CD4-positive, alpha-beta T cell treated with Interleukin-4 for 1 hour (primary cell): Measurements from ENCODE around the gene THSD7B.

Source experiments
- DNase-seq, 2 donors: peaks; one replicate each; pipeline ENCODE4 v3.0.0-alpha.2; 2020 to 2022

Gene THSD7B

GRCh38 chr2:137206069-137206468 lies 440.7 kb downstream of the THSD7B start:
- DNase-seq, result no peak

- no peak for DNase-seq
Observed at GRCh38 chr2:137207030-137207429, 441.7 kb downstream of the THSD7B start.

- DNase-seq, result no peak
Observed at GRCh38 chr2:137208431-137208891, 443.1 kb downstream of the THSD7B start.

- DNase-seq, result no peak
Observed at GRCh38 chr2:137210039-137210438, 444.7 kb downstream of the THSD7B start.

- no peak for DNase-seq
Observed at GRCh38 chr2:137211761-137212160, 446.4 kb downstream of the THSD7B start.

GRCh38 chr2:137220438-137220993 lies 455.2 kb downstream of the THSD7B start:
- no peak for DNase-seq

- DNase-seq, result no peak
Observed at GRCh38 chr2:137221797-137222492, 456.6 kb downstream of the THSD7B start.

- DNase-seq, result no peak
Observed at GRCh38 chr2:137223722-137224121, 458.4 kb downstream of the THSD7B start.

- DNase-seq, result no peak
Observed at GRCh38 chr2:137228566-137228965, 463.2 kb downstream of the THSD7B start.

- no peak for DNase-seq
Observed at GRCh38 chr2:137229834-137230233, 464.5 kb downstream of the THSD7B start.

- no peak for DNase-seq
Observed at GRCh38 chr2:137231628-137232027, 466.3 kb downstream of the THSD7B start.

GRCh38 chr2:137232076-137232475 lies 466.7 kb downstream of the THSD7B start:
- DNase-seq, result no peak

GRCh38 chr2:137233091-137233490 lies 467.7 kb downstream of the THSD7B start:
- DNase-seq, result no peak

GRCh38 chr2:137237055-137237454 lies 471.7 kb downstream of the THSD7B start:
- DNase-seq, result no peak

- DNase-seq, result no peak
Observed at GRCh38 chr2:137238065-137238464, 472.7 kb downstream of the THSD7B start.

- DNase-seq, result no peak
Observed at GRCh38 chr2:137249463-137250130, 484.3 kb downstream of the THSD7B start.

GRCh38 chr2:137250401-137250800 lies 485.1 kb downstream of the THSD7B start:
- no peak for DNase-seq

GRCh38 chr2:137251045-137251444 lies 485.7 kb downstream of the THSD7B start:
- DNase-seq, result no peak

GRCh38 chr2:137252934-137253333 lies 487.6 kb downstream of the THSD7B start:
- DNase-seq, result no peak

GRCh38 chr2:137254052-137254451 lies 488.7 kb downstream of the THSD7B start:
- DNase-seq, result no peak

- DNase-seq, result no peak
Observed at GRCh38 chr2:137255345-137255744, 490.0 kb downstream of the THSD7B start.

- no peak for DNase-seq
Observed at GRCh38 chr2:137255990-137256389, 490.6 kb downstream of the THSD7B start.

GRCh38 chr2:137261881-137262585 lies 496.7 kb downstream of the THSD7B start:
- no peak for DNase-seq

GRCh38 chr2:137262594-137262993 lies 497.2 kb downstream of the THSD7B start:
- no peak for DNase-seq
